CD4-positive, CD25-positive, alpha-beta regulatory T cell (primary cell): Measurements from ENCODE around the gene ACAT2. TPM values are rescaled to one million over a fixed set of nuclear protein-coding genes. Genes with fewer than 3 reads are reported as not detected.

Experiments
- ATAC-seq, 2 donors: fragments of 150-1000 bp; cut with Tn5 transposase; one replicate each; pipeline ENCODE4 v1.10.0; 2021; ENCODE audit warnings: low read depth in 2 of 2, moderate number of reproducible peaks in 2 of 2, moderate library complexity in 1 of 2
- DNase-seq, 3 donors: peaks; one replicate each; pipeline versions ENCODE4 v3.0.0 to v3.0.0-alpha.2; 2012 to 2022; ENCODE audit warnings: mixed read lengths in 1 of 3
- H3K27ac ChIP-seq: one replicate; pipeline ENCODE4 v1.7.0; 2013; ENCODE audit warnings: mild to moderate bottlenecking, low read length; ENCODE audit not compliant: insufficient read depth, poor library complexity, severe bottlenecking
- H3K27me3 ChIP-seq: one replicate; pipeline ENCODE4 v1.7.0; 2013; ENCODE audit warnings: low read length; ENCODE audit not compliant: control insufficient read depth, insufficient read depth
- H3K36me3 ChIP-seq: one replicate; pipeline ENCODE4 v1.7.0; 2013; ENCODE audit warnings: mild to moderate bottlenecking, low read length, moderate library complexity; ENCODE audit not compliant: control insufficient read depth, insufficient read depth
- H3K4me1 ChIP-seq: 2 replicates; pipeline ENCODE4 v1.7.0; 2013; ENCODE audit warnings: mild to moderate bottlenecking, low read length; ENCODE audit not compliant: insufficient read depth, control insufficient read depth, poor library complexity, severe bottlenecking
- H3K4me3 ChIP-seq: one replicate; pipeline ENCODE4 v1.7.0; 2013; ENCODE audit warnings: low read depth, mild to moderate bottlenecking, low read length, moderate library complexity
- H3K9me3 ChIP-seq, 2 experiments: 1 replicate in 1 of 2; 2 replicates in 1 of 2; pipeline ENCODE4 v1.7.0; 2013; ENCODE audit warnings: low read length in 2 of 2, mild to moderate bottlenecking in 1 of 2, moderate library complexity in 1 of 2; ENCODE audit not compliant: control insufficient read depth in 2 of 2
- H3K27ac Mint-ChIP-seq, 3 donors: one replicate each; pipeline ENCODE4 v1.8.0; 2020 to 2022; ENCODE audit warnings: mild to moderate bottlenecking in 3 of 3, mixed read lengths in 3 of 3, moderate library complexity in 2 of 3
- H3K27me3 Mint-ChIP-seq: one replicate; pipeline ENCODE4 v1.8.0; 2022; ENCODE audit warnings: mild to moderate bottlenecking, mixed read lengths
- H3K36me3 Mint-ChIP-seq: one replicate; pipeline ENCODE4 v1.8.0; 2020; ENCODE audit warnings: mixed read lengths
- H3K4me1 Mint-ChIP-seq, 4 donors: one replicate each; pipeline ENCODE4 v1.8.0; 2020 to 2022; ENCODE audit warnings: mixed read lengths in 4 of 4, mild to moderate bottlenecking in 1 of 4
- H3K4me3 Mint-ChIP-seq, 4 donors: one replicate each; pipeline ENCODE4 v1.8.0; 2020 to 2022; ENCODE audit warnings: mild to moderate bottlenecking in 4 of 4, mixed read lengths in 4 of 4, moderate library complexity in 3 of 4
- H3K9me3 Mint-ChIP-seq, 7 donors: one replicate each; pipeline ENCODE4 v1.8.0; 2020 to 2022; ENCODE audit warnings: mixed read lengths in 7 of 7, mild to moderate bottlenecking in 3 of 7, moderate library complexity in 2 of 7
- polyA plus RNA-seq, 4 donors: library from polyadenylated mRNA; unstranded; fragments of 300-500 nt; fragmentation: Illumina TruSeq; gene quantifications; one replicate each; pipeline ENCODE4 v1.2.3, GENCODE V29; 2021
- total RNA-seq: library from RNA; stranded (reverse); gene quantifications from one replicate; pipeline ENCODE4 v1.2.3, GENCODE V29; 2022

Gene ACAT2
- total and polyA plus RNA-seq, 5 donors from 2014 or later: 29.6 to 66.0 (median 46.1) TPM

DNA sequence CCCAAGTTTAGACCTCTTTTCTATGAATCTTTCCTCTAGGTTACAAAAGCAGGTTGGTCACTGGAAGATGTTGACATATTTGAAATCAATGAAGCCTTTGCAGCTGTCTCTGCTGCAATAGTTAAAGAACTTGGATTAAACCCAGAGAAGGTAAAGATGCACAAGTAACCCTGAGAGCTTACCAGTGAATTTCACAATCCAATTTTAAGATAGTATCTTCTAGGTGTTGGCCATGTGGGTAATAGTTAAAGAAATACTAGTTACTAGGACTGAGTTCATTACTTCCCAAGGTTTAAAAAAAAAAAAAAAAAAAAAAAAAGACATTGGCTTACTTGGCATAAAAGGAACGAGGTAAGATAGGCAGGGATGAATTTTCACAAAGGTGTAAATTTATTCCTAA, 16.3 kb downstream of the ACAT2 start:
- H3K9me3 ChIP-seq: no peaks in the 10 kb centered on the region
- Mint-ChIP-seq H3K36me3 (peaks cover 67% of the 10 kb centered on the region), H3K4me3 (no peak overlapping the region)

DNA sequence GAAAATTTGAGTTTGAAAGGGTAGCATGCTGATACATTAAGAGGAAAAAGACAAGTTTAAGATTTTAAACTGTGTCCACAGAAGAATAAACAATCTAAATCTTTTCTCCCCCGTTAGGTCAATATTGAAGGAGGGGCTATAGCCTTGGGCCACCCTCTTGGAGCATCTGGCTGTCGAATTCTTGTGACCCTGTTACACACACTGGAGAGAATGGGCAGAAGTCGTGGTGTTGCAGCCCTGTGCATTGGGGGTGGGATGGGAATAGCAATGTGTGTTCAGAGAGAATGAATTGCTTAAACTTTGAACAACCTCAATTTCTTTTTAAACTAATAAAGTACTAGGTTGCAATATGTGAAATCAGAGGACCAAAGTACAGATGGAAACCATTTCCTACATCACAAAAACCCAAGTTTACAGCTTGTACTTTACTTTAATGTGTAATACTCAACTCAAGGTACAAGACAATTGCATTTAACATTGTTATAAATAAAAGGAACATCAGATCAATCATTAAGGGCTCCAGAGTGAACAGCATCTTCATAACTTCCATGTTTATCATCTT, 16.8 kb downstream of the ACAT2 start:
- H3K27me3 Mint-ChIP-seq: no peaks in the 10 kb centered on the region
- H3K36me3 Mint-ChIP-seq: peaks cover 70% of the 10 kb centered on the region
- H3K9me3 ChIP-seq: no peaks in the 10 kb centered on the region
- no peaks in the 10 kb centered on the region for H3K9me3 Mint-ChIP-seq
- H3K27me3 ChIP-seq: no peaks in the 10 kb centered on the region
- no peak overlapping the region for H3K27ac ChIP-seq
- peaks cover 84% of the 10 kb centered on the region for H3K36me3 ChIP-seq
- no peak overlapping the region for H3K4me3 ChIP-seq
- H3K4me1 Mint-ChIP-seq: peaks cover 13 to 19% (median 15%) of the 10 kb centered on the region in 4 donors
- no peak for DNase-seq
- no peak overlapping the region for H3K4me3 Mint-ChIP-seq
- peaks cover 7% of the 10 kb centered on the region for H3K4me1 ChIP-seq
- ATAC-seq: no peak
- peak overlapping the region in 1 of 3 donors; percentile 20 for H3K27ac Mint-ChIP-seq

More for the DNA sequence above, 16.3 kb downstream of the ACAT2 start:
- Histone ChIP-seq H3K27ac (no peak overlapping the region), H3K4me1 (peaks cover 7% of the 10 kb centered on the region), H3K36me3 (peaks cover 80% of the 10 kb centered on the region), H3K4me3 (no peak overlapping the region), H3K27me3 (no peaks in the 10 kb centered on the region)
- no peak for ATAC-seq
- Mint-ChIP-seq H3K4me1 (peaks cover 13 to 16% (median 15%) of the 10 kb centered on the region in 4 donors), H3K9me3 (no peaks in the 10 kb centered on the region), H3K27ac (peak overlapping the region in 1 of 3 donors; percentile 20), H3K27me3 (no peaks in the 10 kb centered on the region)
- DNase-seq: no peak

DNA sequence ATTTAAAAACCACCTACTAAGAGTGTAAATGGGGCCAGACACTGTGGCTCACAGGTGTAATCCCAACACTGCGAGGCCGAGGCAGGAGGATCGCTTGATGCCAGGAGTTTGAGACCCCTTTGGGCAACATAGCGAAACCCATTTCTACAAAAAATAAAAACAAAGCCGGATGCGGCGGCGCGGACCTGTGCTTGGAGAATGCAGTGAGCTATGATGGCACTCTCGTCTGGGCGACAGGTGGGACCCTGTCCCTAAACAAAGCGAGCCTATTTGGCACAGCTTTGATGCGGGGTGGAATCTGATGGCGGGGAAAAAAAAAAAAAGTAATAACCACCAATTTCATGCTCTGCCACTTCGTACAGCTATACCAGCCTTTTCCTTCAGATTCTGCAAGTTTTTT, 26.4 kb downstream of the ACAT2 start:
- peak overlapping the region; percentile 97 for H3K27ac ChIP-seq
- ATAC-seq (no peak), DNase-seq (peak in 1 of 3 donors; percentile 4)
- Mint-ChIP-seq H3K27ac (peak overlapping the region; percentile 89 to 97 (median 92)), H3K36me3 (peaks cover 39% of the 10 kb centered on the region), H3K4me1 (peaks cover 11 to 72% (median 48%) of the 10 kb centered on the region in 4 donors), H3K4me3 (peak overlapping the region; percentile 90 to 100 (median 99)), H3K27me3 (peaks cover 8% of the 10 kb centered on the region), H3K9me3 (no peaks in the 10 kb centered on the region)
- peaks cover 29% of the 10 kb centered on the region for H3K4me1 ChIP-seq
- no peaks in the 10 kb centered on the region for H3K27me3 ChIP-seq
- peaks cover 48% of the 10 kb centered on the region for H3K36me3 ChIP-seq
- no peaks in the 10 kb centered on the region for H3K9me3 ChIP-seq
- peak overlapping the region; percentile 86 for H3K4me3 ChIP-seq

DNA sequence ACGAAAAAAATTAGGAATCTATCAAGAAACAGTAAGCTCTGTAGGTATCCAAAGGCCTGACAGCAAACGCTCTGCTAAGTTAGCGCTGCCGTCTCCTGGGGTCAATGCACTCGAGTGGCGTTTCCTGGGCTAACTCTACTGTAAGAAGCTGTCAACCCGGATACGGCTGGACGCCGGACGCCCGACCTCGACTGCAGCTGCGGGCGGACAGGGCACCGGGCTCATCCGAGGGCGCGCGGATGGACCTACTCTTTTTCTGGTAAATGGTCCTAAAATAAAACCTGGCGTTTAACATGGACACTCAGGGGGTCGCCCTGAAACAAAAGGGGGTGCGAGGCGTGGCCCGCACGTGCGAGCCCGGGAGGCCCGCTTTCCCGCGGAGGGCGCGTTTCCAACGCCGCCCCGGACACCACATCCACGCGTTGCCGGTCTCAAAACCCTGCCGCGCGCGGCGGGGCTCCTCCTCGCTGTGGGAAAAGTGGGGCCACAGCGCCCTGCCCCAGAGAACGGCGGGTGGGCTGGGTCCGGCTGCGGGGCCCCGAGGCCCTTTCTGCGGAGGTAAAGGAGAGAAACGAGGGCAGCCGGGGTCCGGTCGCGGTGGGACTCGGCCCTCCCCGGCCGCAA, 27.0 kb downstream of the ACAT2 start:
- peaks cover 46% of the 10 kb centered on the region for H3K36me3 ChIP-seq
- peak overlapping the region; percentile 95 to 100 (median 99) for H3K4me3 Mint-ChIP-seq

DNA sequence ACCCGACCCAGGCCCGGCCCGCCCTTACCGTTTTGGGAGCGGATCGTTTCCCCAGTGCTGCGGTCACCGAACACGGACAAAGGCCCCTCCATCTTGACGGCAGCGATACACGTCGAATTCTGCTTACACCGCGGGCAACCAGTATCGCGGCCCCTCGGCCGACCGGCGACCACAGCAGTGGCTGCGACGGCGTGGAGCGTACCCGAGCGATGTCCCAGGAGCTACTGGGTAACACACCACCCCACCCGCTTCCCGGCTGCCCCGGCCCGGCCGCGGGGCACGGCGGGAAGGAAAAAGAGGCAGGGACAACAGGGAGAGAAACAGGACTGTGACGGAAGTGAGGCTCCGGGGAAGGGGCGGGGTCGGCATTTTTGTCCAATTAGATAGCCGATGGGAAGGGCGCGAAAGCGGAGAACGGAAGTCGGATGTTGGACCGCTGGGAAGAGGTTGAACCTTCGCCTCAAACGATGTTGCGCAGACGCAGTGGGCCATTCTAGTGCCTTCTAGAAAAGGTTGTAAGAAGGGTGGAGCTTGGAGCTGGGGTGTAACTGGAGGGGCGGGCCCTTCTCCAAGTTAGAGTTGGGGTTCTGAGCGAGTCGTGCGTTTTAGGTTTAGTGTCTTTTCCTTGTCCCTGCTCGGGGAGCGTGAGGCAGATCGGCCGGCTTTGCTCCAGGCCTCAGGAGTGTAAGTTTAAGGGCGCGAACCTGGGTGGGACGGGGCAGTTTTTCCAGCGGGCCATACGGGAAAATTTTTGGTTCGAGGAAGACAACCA, 27.7 kb downstream of the ACAT2 start, which contains the start of gene TCP1:
Gene TCP1 (minus strand): TSS at position 226 of the 772 bp plus-strand sequence. CDS start 134 bp downstream, at position 92.
- Histone ChIP-seq H3K27ac (peak within 1 kb of the TSS; percentile 97), H3K36me3 (peaks cover 45% of the 10 kb centered on the region), H3K4me1 (peaks cover 29% of the 10 kb centered on the region), H3K4me3 (peak within 1 kb of the TSS; percentile 87), H3K27me3 (no peaks in the 10 kb centered on the region), H3K9me3 (no peaks in the 10 kb centered on the region)
- peak within 1 kb of the TSS; percentile 97 to 99 (median 99) for H3K27ac Mint-ChIP-seq
- H3K4me1 Mint-ChIP-seq: peaks cover 11 to 75% (median 53%) of the 10 kb centered on the region in 4 donors
- H3K27me3 Mint-ChIP-seq: peaks cover 8% of the 10 kb centered on the region
- peak; percentile 81 to 85 for ATAC-seq
- peak within 1 kb of the TSS; percentile 95 to 100 (median 99) for H3K4me3 Mint-ChIP-seq
- DNase-seq: peak; percentile 98 to 100 (median 99)
- H3K36me3 Mint-ChIP-seq: peaks cover 38% of the 10 kb centered on the region
- no peaks in the 10 kb centered on the region for H3K9me3 Mint-ChIP-seq

More for the DNA sequence above, 27.0 kb downstream of the ACAT2 start:
- Mint-ChIP-seq H3K4me1 (peaks cover 11 to 71% (median 48%) of the 10 kb centered on the region in 4 donors), H3K9me3 (no peaks in the 10 kb centered on the region), H3K27ac (peak overlapping the region; percentile 92 to 99 (median 94)), H3K27me3 (peaks cover 8% of the 10 kb centered on the region), H3K36me3 (peaks cover 35% of the 10 kb centered on the region)
- Histone ChIP-seq H3K27ac (peak overlapping the region; percentile 97), H3K9me3 (no peaks in the 10 kb centered on the region), H3K27me3 (no peaks in the 10 kb centered on the region), H3K4me1 (peaks cover 29% of the 10 kb centered on the region), H3K4me3 (peak overlapping the region; percentile 87)
- ATAC-seq (no peak), DNase-seq (peak in 2 of 3 donors; percentile 16 to 45)

DNA sequence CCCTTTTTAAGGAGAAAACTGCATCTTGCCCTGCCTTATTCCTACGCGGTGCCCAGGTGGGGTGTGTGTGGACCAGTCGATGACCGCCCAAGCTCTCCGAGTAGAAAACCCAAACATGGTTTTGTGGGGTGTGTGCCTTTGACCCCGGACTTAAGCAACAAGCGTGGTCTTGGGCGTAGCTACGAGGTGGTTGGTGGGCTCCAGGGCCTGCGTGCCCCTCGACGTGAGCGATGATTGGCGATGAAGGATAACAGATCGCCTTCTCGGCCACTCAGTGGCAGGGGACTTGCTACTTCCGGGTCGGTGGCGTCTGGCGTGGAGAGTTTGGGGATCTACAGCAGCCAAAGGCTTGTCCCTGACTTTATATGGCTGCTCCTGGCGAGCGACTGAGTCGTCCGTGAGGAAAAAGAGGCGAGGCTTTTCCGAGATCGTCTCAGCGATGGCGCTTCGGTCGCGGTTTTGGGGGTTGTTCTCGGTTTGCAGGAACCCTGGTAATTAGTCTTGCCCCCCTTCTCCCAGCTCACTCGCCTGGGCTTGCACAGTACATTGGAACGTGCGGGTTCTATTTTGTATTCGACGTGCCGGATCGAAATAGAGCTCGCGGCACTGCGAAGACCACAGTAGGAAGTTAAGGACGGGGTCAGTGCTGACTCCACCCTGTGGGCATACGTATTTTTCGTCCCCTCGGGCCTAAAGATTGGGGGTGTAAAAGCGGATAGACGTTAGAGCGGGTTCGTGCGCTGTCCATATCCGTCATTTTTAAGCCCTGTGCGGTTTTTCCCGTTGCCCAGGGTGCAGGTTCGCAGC, 28.5 kb downstream of the ACAT2 start, which contains the start of gene MRPL18:
Gene MRPL18 (plus strand): TSS at position 319 of the 807 bp plus-strand sequence. CDS start 121 bp downstream, at position 440.
- Histone ChIP-seq H3K27me3 (no peaks in the 10 kb centered on the region), H3K9me3 (no peaks in the 10 kb centered on the region), H3K4me3 (peak within 1 kb of the TSS; percentile 87), H3K4me1 (peaks cover 29% of the 10 kb centered on the region), H3K36me3 (peaks cover 37% of the 10 kb centered on the region), H3K27ac (peak within 1 kb of the TSS; percentile 97)
- Mint-ChIP-seq H3K4me1 (peaks cover 11 to 75% (median 51%) of the 10 kb centered on the region in 4 donors), H3K36me3 (peaks cover 33% of the 10 kb centered on the region), H3K27ac (peak within 1 kb of the TSS; percentile 94 to 99 (median 99)), H3K9me3 (no peaks in the 10 kb centered on the region), H3K4me3 (peak within 1 kb of the TSS; percentile 95 to 100 (median 99)), H3K27me3 (peaks cover 8% of the 10 kb centered on the region)
- peak; percentile 86 to 98 (median 89) for DNase-seq
- ATAC-seq: peak; percentile 86 to 87
